ENCODE results near the gene TIAM1.

DNA sequence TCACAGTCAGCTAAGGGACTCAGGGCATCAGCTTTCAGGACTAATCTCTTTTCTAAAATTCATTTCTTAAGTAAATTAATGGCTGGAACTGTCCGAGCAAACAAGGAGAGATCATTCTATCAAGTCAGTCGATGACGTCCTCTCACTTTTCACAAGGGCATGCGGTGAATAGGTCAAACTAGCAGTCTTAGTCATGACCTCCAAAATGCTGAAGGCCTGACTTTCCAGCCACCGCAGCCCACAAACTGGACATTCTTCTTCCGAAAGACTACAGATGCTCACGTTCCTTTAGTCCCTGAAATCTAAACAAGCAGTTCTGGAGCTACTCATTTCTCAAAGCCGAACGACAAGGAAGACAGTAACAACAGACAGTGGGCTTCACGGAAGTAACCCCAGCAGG, 127.9 kb downstream of the TIAM1 start:
- TF ChIP-seq, protein P1, sequence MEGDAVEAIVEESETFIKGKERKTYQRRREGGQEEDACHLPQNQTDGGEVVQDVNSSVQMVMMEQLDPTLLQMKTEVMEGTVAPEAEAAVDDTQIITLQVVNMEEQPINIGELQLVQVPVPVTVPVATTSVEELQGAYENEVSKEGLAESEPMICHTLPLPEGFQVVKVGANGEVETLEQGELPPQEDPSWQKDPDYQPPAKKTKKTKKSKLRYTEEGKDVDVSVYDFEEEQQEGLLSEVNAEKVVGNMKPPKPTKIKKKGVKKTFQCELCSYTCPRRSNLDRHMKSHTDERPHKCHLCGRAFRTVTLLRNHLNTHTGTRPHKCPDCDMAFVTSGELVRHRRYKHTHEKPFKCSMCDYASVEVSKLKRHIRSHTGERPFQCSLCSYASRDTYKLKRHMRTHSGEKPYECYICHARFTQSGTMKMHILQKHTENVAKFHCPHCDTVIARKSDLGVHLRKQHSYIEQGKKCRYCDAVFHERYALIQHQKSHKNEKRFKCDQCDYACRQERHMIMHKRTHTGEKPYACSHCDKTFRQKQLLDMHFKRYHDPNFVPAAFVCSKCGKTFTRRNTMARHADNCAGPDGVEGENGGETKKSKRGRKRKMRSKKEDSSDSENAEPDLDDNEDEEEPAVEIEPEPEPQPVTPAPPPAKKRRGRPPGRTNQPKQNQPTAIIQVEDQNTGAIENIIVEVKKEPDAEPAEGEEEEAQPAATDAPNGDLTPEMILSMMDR (IDR thresholded peaks at IDR 0.05; ENCODE audit: insufficient read depth, low read length, poor library complexity, severe bottlenecking): no peak
- no peak for TF ChIP-seq EZH2phosphoT487 (conservative IDR thresholded peaks at IDR 0.05; ENCODE audit: low read length)

Measured in SU-DHL-6 (cell line).